Testis (tissue), 2 donors: ENCODE data around the gene ASTN1.

ENCODE experiments used
- CTCF ChIP-seq, 3 experiments: fragments of 450-650 bp in 2 of 3; fragments of 200-600 bp in 1 of 3; sonication (generic) in 1 of 3; IDR thresholded peaks; one replicate each; pipeline ENCODE4 v1.5.1; 2016 to 2019; ENCODE audit warnings: antibody characterized with exemption in 3 of 3, mild to moderate bottlenecking in 2 of 3, moderate library complexity in 1 of 3
- POLR2A ChIP-seq: fragments of 450-650 bp; IDR thresholded peaks from one replicate; pipeline ENCODE4 v1.6.1; 2017; ENCODE audit warnings: antibody characterized with exemption, mild to moderate bottlenecking, moderate library complexity

DNA sequence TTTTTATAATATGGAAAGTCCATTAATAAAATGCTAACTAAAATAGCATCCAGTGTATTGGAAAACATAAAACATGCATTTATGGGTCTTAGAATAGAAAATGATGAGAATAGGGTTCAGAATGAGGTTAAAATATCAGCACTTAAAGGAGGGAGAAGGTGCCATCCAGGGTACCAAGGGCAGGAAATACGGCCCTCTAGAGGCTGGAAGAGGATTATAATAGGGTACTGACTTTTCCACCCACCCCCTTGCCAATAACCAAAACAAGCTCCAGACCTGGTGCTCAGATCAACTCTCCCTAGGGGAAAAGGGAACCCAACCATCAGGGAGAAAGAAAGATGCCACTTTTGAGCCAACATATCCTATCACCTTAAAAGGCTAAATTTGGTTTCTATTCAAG lies 26.7 kb downstream of the ASTN1 start:
- TF ChIP-seq CTCF (IDR thresholded peaks at IDR 0.05) (no peak), POLR2A (no peak)
